Fibroblast of lung (primary cell): ENCODE data around the gene RABGAP1L. TPM values are rescaled to one million over a fixed set of nuclear protein-coding genes. Genes with fewer than 3 reads are reported as not detected.
A peak's percentile ranks its signal among the peaks of the same experiment; 100 is the strongest.

Experiments used
- DNase-seq, 2 donors: peaks; one replicate each; pipeline versions ENCODE4 v3.0.0 to v3.0.0-alpha.2; 2010; ENCODE audit warnings: low read depth in 2 of 2
- H2AFZ ChIP-seq: 2 replicates; pipeline ENCODE4 v1.5.1; 2012; ENCODE audit warnings: low read length, control low read depth, inconsistent platforms
- H3K27ac ChIP-seq: 2 replicates; pipeline ENCODE4 v1.5.1; 2011; ENCODE audit warnings: low read length, control low read depth; ENCODE audit not compliant: insufficient read depth
- H3K27me3 ChIP-seq: 2 replicates; pipeline ENCODE4 v1.5.1; 2011; ENCODE audit warnings: mild to moderate bottlenecking, low read length; ENCODE audit not compliant: control insufficient read depth, insufficient read depth
- H3K36me3 ChIP-seq: 2 replicates; pipeline ENCODE4 v1.5.1; 2011; ENCODE audit warnings: low read length; ENCODE audit not compliant: control insufficient read depth, insufficient read depth
- H3K4me1 ChIP-seq: 2 replicates; pipeline ENCODE4 v1.5.1; 2011; ENCODE audit warnings: low read length; ENCODE audit not compliant: control insufficient read depth, insufficient read depth; ENCODE audit errors: extremely low read depth
- H3K4me2 ChIP-seq: 2 replicates; pipeline ENCODE4 v1.5.1; 2011; ENCODE audit warnings: low read length, control low read depth; ENCODE audit not compliant: insufficient read depth; ENCODE audit errors: extremely low read depth
- H3K4me3 ChIP-seq, 4 experiments: fragments of 200-600 bp in 1 of 4; sonication (generic) in 1 of 4; replicated peaks in 1 of 4; 2 replicates each; pipeline ENCODE4 v1.5.1; 2011 to 2016; ENCODE audit warnings: low read length in 4 of 4, low read depth in 3 of 4, mild to moderate bottlenecking in 3 of 4, control low read depth in 2 of 4, inconsistent platforms in 1 of 4, mixed read lengths in 1 of 4; ENCODE audit not compliant: insufficient read depth in 1 of 4; ENCODE audit errors: control extremely low read depth in 1 of 4
- H3K79me2 ChIP-seq: 2 replicates; pipeline ENCODE4 v1.5.1; 2012; ENCODE audit warnings: mild to moderate bottlenecking, low read length, inconsistent platforms; ENCODE audit not compliant: control insufficient read depth, insufficient read depth
- H3K9ac ChIP-seq: 2 replicates; pipeline ENCODE4 v1.5.1; 2011; ENCODE audit warnings: mild to moderate bottlenecking, low read length, control low read depth; ENCODE audit not compliant: insufficient read depth
- H3K9me3 ChIP-seq: 2 replicates; pipeline ENCODE4 v1.5.1; 2012; ENCODE audit warnings: low read depth, low read length; ENCODE audit not compliant: control insufficient read depth, insufficient read depth
- H4K20me1 ChIP-seq: 2 replicates; pipeline ENCODE4 v1.5.1; 2011; ENCODE audit warnings: low read length; ENCODE audit not compliant: control insufficient read depth, insufficient read depth; ENCODE audit errors: extremely low read depth
- CTCF ChIP-seq, 2 donors: IDR thresholded peaks in 1 of 2; conservative IDR thresholded peaks in 1 of 2; 1 replicate in 1 of 2; 2 replicates in 1 of 2; pipeline ENCODE4 v1.5.1; 2011 to 2012; ENCODE audit warnings: low read length in 2 of 2, control low read depth in 1 of 2, inconsistent platforms in 1 of 2, low read depth in 1 of 2, mild to moderate bottlenecking in 1 of 2
- EZH2 ChIP-seq: IDR thresholded peaks from 2 replicates; pipeline ENCODE4 v1.5.1; 2012; ENCODE audit warnings: low read length, control low read depth, mild to moderate bottlenecking; ENCODE audit errors: missing control alignments
- polyA plus RNA-seq, 2 donors: library from polyadenylated mRNA; depleted of rRNA in 1 of 2; stranded (reverse) in 1 of 2; unstranded in 1 of 2; fragments of >200 nt; gene quantifications; 2 replicates each; pipeline ENCODE4 v1.2.1, GENCODE V29; 2011 to 2012; ENCODE audit warnings: missing spikeins in 1 of 2
- total RNA-seq: library from RNA; depleted of rRNA; stranded (reverse); fragments of >200 nt; gene quantifications from 2 replicates; pipeline ENCODE4 v1.2.1, GENCODE V29; 2014

RABGAP1L gene
- total and polyA plus RNA-seq, 2 donors (not counting 1 experiment from before 2014, with no cell fraction given), result 33.8 to 36.5 TPM

GRCh38 chr1:174519844-174520243 is 360.5 kb downstream of the RABGAP1L start:
- H3K4me3 ChIP-seq, result no peak overlapping the region
- H3K4me2 ChIP-seq, result no peak overlapping the region
- H3K36me3 ChIP-seq, result no peaks in the 10 kb centered on the region
- no peaks in the 10 kb centered on the region for H3K79me2 ChIP-seq
- no peaks in the 10 kb centered on the region for H4K20me1 ChIP-seq
- no peaks in the 10 kb centered on the region for H3K27me3 ChIP-seq
- TF ChIP-seq EZH2 (no peak), CTCF (conservative IDR thresholded peaks at IDR 0.05 in 1 of 2, IDR thresholded peaks at IDR 0.05 in 1 of 2; ENCODE audit: low read depth in 1 of 2, low read length in 2 of 2) (no peak)
- no peak overlapping the region for H2AFZ ChIP-seq
- H3K4me1 ChIP-seq, result no peaks in the 10 kb centered on the region
- H3K9me3 ChIP-seq, result no peaks in the 10 kb centered on the region
- no peak overlapping the region for H3K27ac ChIP-seq
- no peak for DNase-seq
- H3K9ac ChIP-seq, result no peak overlapping the region

- Histone ChIP-seq H3K36me3 (no peaks in the 10 kb centered on the region), H3K4me3 (no peak overlapping the region), H3K9me3 (no peaks in the 10 kb centered on the region), H3K4me1 (no peaks in the 10 kb centered on the region), H3K27ac (no peak overlapping the region), H3K27me3 (no peaks in the 10 kb centered on the region), H3K4me2 (no peak overlapping the region), H2AFZ (no peak overlapping the region), H3K9ac (no peak overlapping the region), H4K20me1 (no peaks in the 10 kb centered on the region), H3K79me2 (no peaks in the 10 kb centered on the region)
- DNase-seq, result no peak
- TF ChIP-seq CTCF (conservative IDR thresholded peaks at IDR 0.05 in 1 of 2, IDR thresholded peaks at IDR 0.05 in 1 of 2; ENCODE audit: low read depth in 1 of 2, low read length in 2 of 2) (no peak), EZH2 (no peak)
Measured at GRCh38 chr1:174531751-174532150, 372.4 kb downstream of the RABGAP1L start.

GRCh38 chr1:174534789-174535188 is 375.5 kb downstream of the RABGAP1L start:
- H3K27ac ChIP-seq, result no peak overlapping the region
- no peaks in the 10 kb centered on the region for H3K79me2 ChIP-seq
- no peak overlapping the region for H3K9ac ChIP-seq
- TF ChIP-seq CTCF (conservative IDR thresholded peaks at IDR 0.05 in 1 of 2, IDR thresholded peaks at IDR 0.05 in 1 of 2; ENCODE audit: low read depth in 1 of 2, low read length in 2 of 2), result no peak
- no peaks in the 10 kb centered on the region for H3K9me3 ChIP-seq
- no peaks in the 10 kb centered on the region for H3K4me1 ChIP-seq
- H3K27me3 ChIP-seq, result no peaks in the 10 kb centered on the region
- H3K36me3 ChIP-seq, result no peaks in the 10 kb centered on the region
- DNase-seq, result peak; percentile 50 to 83
- H4K20me1 ChIP-seq, result no peaks in the 10 kb centered on the region
- H3K4me2 ChIP-seq, result no peak overlapping the region
- H2AFZ ChIP-seq, result no peak overlapping the region
- no peak overlapping the region for H3K4me3 ChIP-seq
